GM18502 (cell line): Measurements from ENCODE around the gene NIBAN1.
"Not testable (repeated sequence)": the region's sequence is repeated elsewhere in the genome, so short reads cannot be mapped to it uniquely, and the experiment has no call there.

ENCODE experiments used
- ATAC-seq: cut with Tn5 transposase; IDR thresholded peaks from one replicate; pipeline ENCODE4 v1.9.1; 2021; ENCODE audit warnings: mild to moderate bottlenecking; ENCODE audit not compliant: unreplicated experiment, poor library complexity

The NIBAN1 gene

GRCh38 chr1:184974837-184975115 lies 468 bp upstream of the NIBAN1 start:
- ATAC-seq = no peak

GRCh38 chr1:184973272-184974055 lies 844 bp downstream of the NIBAN1 start:
- peak; percentile 60 for ATAC-seq

- no peak for ATAC-seq
Observed at GRCh38 chr1:184972315-184973055, 1.8 kb downstream of the NIBAN1 start.

GRCh38 chr1:184971522-184972265 lies 2.6 kb downstream of the NIBAN1 start:
- ATAC-seq = no peak

- no peak for ATAC-seq
Observed at GRCh38 chr1:184970691-184971161, 3.6 kb downstream of the NIBAN1 start.

DNA sequence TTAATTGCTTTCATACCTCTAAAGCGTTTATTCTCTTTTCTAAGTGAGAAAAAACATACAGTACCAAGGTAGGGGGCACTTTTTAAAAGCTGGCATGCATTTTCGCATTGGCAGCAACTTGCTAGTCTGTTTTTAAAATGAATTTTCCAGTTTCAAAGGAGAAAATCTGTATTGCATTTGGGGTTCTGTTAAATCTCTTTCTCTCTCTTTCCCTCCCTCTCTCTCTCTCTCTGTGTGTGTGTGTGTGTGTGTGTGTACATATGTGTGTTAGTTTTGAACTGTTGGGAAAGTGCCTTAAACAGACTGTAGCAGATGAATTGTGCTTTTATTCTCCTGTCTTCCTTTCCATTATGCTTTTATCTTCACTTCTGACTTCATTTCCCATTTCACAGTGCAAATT lies 7.3 kb downstream of the NIBAN1 start:
- no peak for ATAC-seq

GRCh38 chr1:184965944-184966860 lies 8.1 kb downstream of the NIBAN1 start:
- ATAC-seq = no peak

DNA sequence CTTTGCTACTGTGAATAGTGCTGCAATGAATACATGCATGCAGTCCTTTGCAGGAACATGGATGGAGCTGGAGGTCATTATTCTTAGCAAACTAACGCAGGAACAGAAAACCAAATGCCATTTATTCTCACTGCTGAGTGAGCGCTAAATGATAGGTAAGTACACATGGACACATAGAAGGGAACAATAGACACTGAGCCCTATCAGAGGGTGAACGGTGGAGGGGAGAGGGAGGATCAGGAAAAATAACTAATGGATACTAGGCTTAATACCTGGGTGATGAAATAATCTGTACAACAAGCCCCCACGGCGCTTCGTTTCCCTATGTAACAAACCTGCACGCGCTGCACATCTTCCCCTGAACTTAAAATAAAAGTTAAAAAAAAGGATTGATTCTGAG lies 8.9 kb downstream of the NIBAN1 start:
- ATAC-seq = no peak

DNA sequence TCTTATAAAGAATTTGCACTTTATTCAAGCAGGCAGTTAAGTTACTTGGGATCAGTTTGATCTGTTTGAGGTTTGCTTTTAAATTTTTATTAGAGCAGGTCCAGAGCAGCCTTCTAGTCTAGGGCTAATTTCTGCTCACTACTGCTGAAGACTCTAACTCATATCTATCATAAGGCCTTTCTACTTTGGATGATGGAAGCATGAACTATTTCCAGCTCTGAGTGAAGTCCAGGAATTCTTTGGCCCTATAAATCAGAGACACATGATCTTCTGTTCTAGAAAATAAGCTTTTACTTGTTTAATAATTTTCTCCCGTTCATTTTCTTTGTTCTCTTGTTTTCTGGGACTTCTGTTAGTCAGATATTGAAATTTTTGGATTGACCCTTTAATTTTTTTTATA lies 14.7 kb downstream of the NIBAN1 start:
- ATAC-seq = no peak

- no peak for ATAC-seq
Observed at GRCh38 chr1:184958554-184959353, 15.6 kb downstream of the NIBAN1 start.

DNA sequence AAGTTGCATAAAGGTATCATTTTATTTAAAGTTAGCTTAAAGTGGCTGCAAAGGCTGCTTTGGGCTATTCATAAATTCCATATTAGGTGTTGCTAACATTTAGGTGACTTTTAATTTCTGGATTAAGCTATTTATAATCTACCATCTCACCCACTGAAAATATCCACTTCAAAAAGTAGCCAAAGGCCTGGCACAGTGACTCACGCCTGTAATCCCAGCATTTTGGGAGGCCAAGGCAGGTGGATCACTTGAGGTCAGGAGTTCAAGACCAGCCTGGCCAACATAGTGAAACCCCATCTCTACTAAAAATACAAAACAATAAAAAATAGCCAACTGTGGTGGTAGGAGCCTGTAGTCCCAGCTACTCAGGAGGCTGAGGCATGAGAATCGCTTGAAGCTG lies 16.4 kb downstream of the NIBAN1 start:
- not testable (repeated sequence) for ATAC-seq

- no peak for ATAC-seq
Observed at GRCh38 chr1:184956999-184957700, 17.2 kb downstream of the NIBAN1 start.

DNA sequence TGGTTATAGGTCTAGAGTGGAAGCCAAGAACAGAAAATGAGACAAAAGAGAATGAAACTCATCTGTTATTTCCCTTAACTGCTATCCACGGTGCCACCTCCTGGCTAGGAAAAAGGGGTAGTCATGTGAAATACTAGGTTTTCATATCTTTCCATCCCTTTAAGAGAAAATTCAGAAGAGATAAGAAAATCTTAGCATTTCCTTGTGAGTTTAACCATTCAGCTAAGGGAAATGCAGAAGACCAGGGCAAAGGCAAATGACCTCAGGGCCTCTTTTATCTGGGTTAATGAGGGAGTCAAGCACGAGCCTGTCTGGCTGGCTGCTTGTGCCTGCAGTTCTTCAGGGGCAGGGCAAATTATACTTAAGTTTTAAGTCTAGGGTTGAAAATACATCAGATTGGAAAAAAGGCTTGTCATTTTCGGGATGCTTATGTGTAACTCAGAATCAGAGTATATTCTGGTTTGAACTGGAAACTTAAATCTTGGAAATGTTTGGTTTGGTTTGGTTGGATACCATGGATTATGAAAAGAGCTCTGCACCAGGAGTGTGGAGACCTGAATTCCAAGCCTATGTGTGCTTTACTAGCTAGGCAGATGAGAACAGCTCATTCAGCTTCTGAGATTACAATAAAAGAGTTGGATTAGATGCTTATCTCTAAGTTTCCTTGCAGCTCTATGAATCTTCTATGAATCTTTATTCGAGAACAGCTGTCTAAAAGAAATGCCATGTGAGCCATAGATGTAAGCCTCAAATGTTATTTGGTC lies 19.9 kb downstream of the NIBAN1 start:
- no peak for ATAC-seq

DNA sequence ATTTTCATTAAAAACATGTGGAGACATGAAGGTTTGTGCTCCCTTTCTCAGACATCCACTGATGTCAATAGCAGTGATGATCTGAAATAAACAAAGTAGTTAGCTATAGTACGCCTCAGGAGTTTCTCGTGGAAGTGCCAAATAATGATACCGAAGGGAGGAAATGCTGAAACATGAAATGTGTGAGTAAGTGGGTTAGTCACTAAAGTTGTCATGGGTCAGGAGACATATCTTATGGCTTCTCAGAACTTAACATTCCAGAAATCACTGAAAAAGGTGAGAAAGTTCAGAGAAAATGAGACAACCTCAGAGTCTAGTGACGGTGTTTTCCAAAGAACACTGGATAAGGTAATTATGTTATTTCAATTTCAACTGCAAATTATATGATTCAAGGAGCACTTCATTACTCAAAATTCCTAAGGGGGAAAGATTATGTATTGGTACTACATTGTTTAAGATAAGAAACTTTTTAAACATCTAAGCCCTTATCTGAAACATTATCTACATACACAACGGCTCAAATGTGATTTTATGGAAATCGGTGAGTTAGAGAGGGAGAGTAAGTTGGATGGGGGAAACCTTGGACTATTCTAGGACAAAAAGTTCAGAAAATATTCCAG lies 20.6 kb downstream of the NIBAN1 start:
- peak; percentile 74 for ATAC-seq

DNA sequence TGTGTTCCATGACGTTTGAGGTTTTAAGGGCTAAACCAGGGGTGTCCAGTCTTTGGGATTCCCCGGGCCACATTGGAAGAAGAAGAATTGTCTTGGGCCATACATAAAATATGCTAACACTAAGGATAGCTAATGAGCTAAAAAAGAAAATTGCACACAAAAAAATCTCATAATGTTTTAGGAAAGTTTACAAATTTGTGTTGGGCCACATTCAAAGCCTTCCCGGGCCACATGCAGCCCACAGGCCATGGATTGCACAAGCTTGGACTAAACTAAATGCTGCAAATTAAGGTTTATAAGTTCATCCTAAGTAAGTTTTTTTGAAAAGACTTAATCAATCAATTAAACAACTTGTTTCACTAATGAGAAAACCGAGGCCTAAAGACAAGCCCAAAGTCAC lies 21.9 kb downstream of the NIBAN1 start:
- no peak for ATAC-seq

- no peak for ATAC-seq
Observed at GRCh38 chr1:184951788-184952187, 22.5 kb downstream of the NIBAN1 start.

DNA sequence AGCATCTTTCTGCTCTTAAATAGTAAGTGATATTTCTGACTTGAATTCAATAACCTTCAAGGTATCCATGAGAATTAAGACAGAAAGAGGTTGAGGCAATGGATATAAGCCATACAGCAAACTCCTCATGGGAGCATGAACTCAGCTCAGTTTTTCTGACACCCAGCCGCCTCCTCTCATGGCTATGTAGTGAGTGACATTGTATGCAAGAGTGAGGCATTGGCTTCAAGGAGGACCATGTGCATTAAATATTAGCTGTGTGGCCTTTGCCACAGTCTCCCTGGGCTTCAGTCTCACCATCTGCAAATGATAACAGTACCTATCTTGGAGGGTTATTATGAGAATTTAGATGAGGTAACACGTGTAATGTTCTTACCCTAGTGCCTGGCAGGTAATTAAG lies 23.4 kb downstream of the NIBAN1 start:
- ATAC-seq = no peak

- ATAC-seq = no peak
Observed at GRCh38 chr1:184950227-184950626, 24.1 kb downstream of the NIBAN1 start.
